Inflammatory macrophage treated with lipopolysaccharide for 4 hours (primary cell): ENCODE measurements around the gene KRTAP10-2.
"Not testable (repeated sequence)": the region's sequence is repeated elsewhere in the genome, so short reads cannot be mapped to it uniquely, and the experiment has no call there.

ENCODE experiments used
- DNase-seq: peaks from one replicate; pipeline ENCODE4 v3.0.0-alpha.2; 2020

KRTAP10-2 gene

GRCh38 chr21:44551340-44551961, at the start of gene KRTAP10-2:
Gene KRTAP10-2 (minus strand): TSS chr21:44551505. CDS start chr21:44551458, 47 bp downstream.
- no peak for DNase-seq

- not testable (repeated sequence) for DNase-seq
Measured at GRCh38 chr21:44601091-44601490, 49.8 kb upstream of the KRTAP10-2 start.

GRCh38 chr21:44600118-44600978, 49.0 kb upstream of the KRTAP10-2 start, which contains the start of gene KRTAP10-7:
Gene KRTAP10-7 (plus strand): TSS chr21:44600597. CDS start chr21:44600622, 25 bp downstream.
- DNase-seq = not testable (repeated sequence)

GRCh38 chr21:44599264-44600029, 48.1 kb upstream of the KRTAP10-2 start:
- DNase-seq = no peak

GRCh38 chr21:44598061-44598460, 46.8 kb upstream of the KRTAP10-2 start:
- no peak for DNase-seq

- no peak for DNase-seq
Measured at GRCh38 chr21:44596068-44596725, 44.9 kb upstream of the KRTAP10-2 start.

GRCh38 chr21:44595524-44595923, 44.2 kb upstream of the KRTAP10-2 start:
- no peak for DNase-seq

- no peak for DNase-seq
Measured at GRCh38 chr21:44594406-44594916, 43.2 kb upstream of the KRTAP10-2 start.

GRCh38 chr21:44593598-44594405, 42.5 kb upstream of the KRTAP10-2 start:
- DNase-seq = no peak

GRCh38 chr21:44592446-44593311, 41.4 kb upstream of the KRTAP10-2 start, which contains the start of gene KRTAP10-6:
Gene KRTAP10-6 (minus strand): TSS chr21:44592505. CDS start chr21:44592484, 21 bp downstream.
- no peak for DNase-seq

GRCh38 chr21:44591801-44592130, 40.5 kb upstream of the KRTAP10-2 start:
- not testable (repeated sequence) for DNase-seq

- not testable (repeated sequence) for DNase-seq
Measured at GRCh38 chr21:44590897-44591800, 39.8 kb upstream of the KRTAP10-2 start.

- DNase-seq = no peak
Measured at GRCh38 chr21:44590311-44590721, 39.0 kb upstream of the KRTAP10-2 start.

- no peak for DNase-seq
Measured at GRCh38 chr21:44589586-44590305, 38.4 kb upstream of the KRTAP10-2 start.

- DNase-seq = no peak
Measured at GRCh38 chr21:44589094-44589493, 37.8 kb upstream of the KRTAP10-2 start.

GRCh38 chr21:44585892-44586291, 34.6 kb upstream of the KRTAP10-2 start:
- DNase-seq = no peak

- no peak for DNase-seq
Measured at GRCh38 chr21:44583800-44584147, 32.5 kb upstream of the KRTAP10-2 start.

GRCh38 chr21:44583089-44583799, 31.9 kb upstream of the KRTAP10-2 start:
- DNase-seq = no peak
